K562 (cell line): ENCODE results near the gene CXCR3. TPM values are rescaled to one million over a fixed set of nuclear protein-coding genes. Genes with fewer than 3 reads are reported as not detected.
A peak's percentile ranks its signal among the peaks of the same experiment; 100 is the strongest.
"Not testable (repeated sequence)": the region's sequence is repeated elsewhere in the genome, so short reads cannot be mapped to it uniquely, and the experiment has no call there.

Source experiments
- ATAC-seq: fragments of 200-7000 bp; cut with Tn5 transposase; 3 replicates; pipeline ENCODE4 v1.9.1; 2020; ENCODE audit warnings: moderate library complexity
- BruUV-seq: library from RNA; stranded (reverse); fragments of 400-500 nt; replicated peaks from 2 replicates; lab custom pipeline; 2021; lab: Mats Ljungman, UMichigan
- CTCF ChIA-PET: fragments of 300-600 bp; formaldehyde crosslinking; extraction: SDS; loops from one replicate; lab custom pipeline; 2021; ENCODE audit warnings: low intra/inter-chr PET ratio; lab: Yijun Ruan, JAX
- POLR2A ChIA-PET: fragments of 300-600, 350-650 bp; sonication (Branson Sonifier 250); formaldehyde crosslinking; extraction: SDS; loops from one replicate; lab custom pipeline; 2021; ENCODE audit warnings: antibody characterized with exemption, inconsistent platforms; lab: Yijun Ruan, JAX
- DNase-seq, 4 experiments: peaks; one replicate each; pipeline versions ENCODE4 v3.0.0 to v3.0.0-alpha.2; 2011 to 2018; ENCODE audit warnings: low spot score in 3 of 4, mixed read lengths in 3 of 4; ENCODE audit errors: extremely low read depth in 1 of 4
- FAIRE-seq: peaks from 2 replicates; lab custom pipeline; 2011; peaks lifted over from hg19 to GRCh38; lab: Jason Lieb, UNC
- H2AFZ ChIP-seq: 2 replicates; pipeline ENCODE4 v1.6.0; 2011; ENCODE audit warnings: low read depth, low read length, control low read depth, inconsistent platforms
- H3K27ac ChIP-seq: fragments of 200-600 bp; 3 replicates; pipeline ENCODE4 v1.8.0; 2011; ENCODE audit warnings: low read depth, mild to moderate bottlenecking, control low read depth, inconsistent platforms, low read length, moderate library complexity, mixed read lengths; ENCODE audit errors: extremely low read depth
- H3K27me3 ChIP-seq, 2 experiments: fragments of 300-600 bp in 1 of 2; 2 replicates in 1 of 2; 3 replicates in 1 of 2; pipeline versions ENCODE4 v1.6.0 to v1.8.0; 2011; ENCODE audit warnings: inconsistent platforms in 2 of 2, low read length in 2 of 2, mild to moderate bottlenecking in 1 of 2, mixed read lengths in 1 of 2, moderate library complexity in 1 of 2; ENCODE audit not compliant: control insufficient read depth in 2 of 2, insufficient read depth in 2 of 2
- H3K36me3 ChIP-seq: fragments of 300-600 bp; 3 replicates; pipeline ENCODE4 v1.8.0; 2011; ENCODE audit warnings: mild to moderate bottlenecking, low read length, inconsistent platforms; ENCODE audit not compliant: control insufficient read depth, insufficient read depth
- H3K4me1 ChIP-seq, 2 experiments: fragments of 200-600 bp in 1 of 2; replicated peaks in 1 of 2; 2 replicates in 1 of 2; 3 replicates in 1 of 2; pipeline versions ENCODE4 v1.5.1 to v1.8.0; 2011; ENCODE audit warnings: inconsistent platforms in 2 of 2, low read length in 2 of 2, mild to moderate bottlenecking in 1 of 2, mixed read lengths in 1 of 2, moderate library complexity in 1 of 2; ENCODE audit not compliant: control insufficient read depth in 2 of 2, insufficient read depth in 2 of 2
- H3K4me2 ChIP-seq: 2 replicates; pipeline ENCODE4 v1.6.1; 2011; ENCODE audit warnings: low read length, control low read depth, inconsistent platforms, mixed read lengths; ENCODE audit not compliant: insufficient read depth
- H3K4me3 ChIP-seq: fragments of 200-600 bp; sonication (generic), shearing (Covaris generic); 2 replicates; pipeline ENCODE4 v1.5.1; 2016; ENCODE audit warnings: control low read depth, inconsistent platforms
- H3K79me2 ChIP-seq: fragments of 200-600 bp; 3 replicates; pipeline ENCODE4 v1.8.0; 2011; ENCODE audit warnings: low read length, inconsistent platforms; ENCODE audit not compliant: control insufficient read depth, insufficient read depth
- H3K9ac ChIP-seq, 2 experiments: 2 replicates each; pipeline versions ENCODE4 v1.6.0 to v1.6.1; 2011; ENCODE audit warnings: low read depth in 2 of 2, low read length in 2 of 2, control low read depth in 1 of 2, inconsistent platforms in 1 of 2, mild to moderate bottlenecking in 1 of 2, mixed read lengths in 1 of 2; ENCODE audit not compliant: insufficient read depth in 1 of 2
- H3K9me1 ChIP-seq: one replicate; pipeline ENCODE4 v1.6.0; 2011; ENCODE audit warnings: inconsistent platforms, mild to moderate bottlenecking, low read length, moderate library complexity; ENCODE audit not compliant: control insufficient read depth, insufficient read depth
- H3K9me3 ChIP-seq: replicated peaks from 2 replicates; pipeline ENCODE4 v1.5.1; 2011; ENCODE audit warnings: low read depth, low read length, inconsistent platforms; ENCODE audit not compliant: control insufficient read depth, insufficient read depth
- H4K20me1 ChIP-seq: replicated peaks from 2 replicates; pipeline ENCODE4 v1.6.1; 2011; ENCODE audit warnings: low read length, inconsistent platforms, mixed read lengths; ENCODE audit not compliant: control insufficient read depth, insufficient read depth
- CBFA2T2 ChIP-seq: fragments of 450-650 bp; conservative IDR thresholded peaks from 2 replicates; pipeline ENCODE4 v1.6.1; 2017; ENCODE audit warnings: mild to moderate bottlenecking
- CBX3 ChIP-seq, 2 experiments: IDR thresholded peaks; 1 replicate in 1 of 2; 2 replicates in 1 of 2; pipeline ENCODE4 v1.6.1; 2012; ENCODE audit warnings: inconsistent platforms in 2 of 2, low read length in 2 of 2, borderline replicate concordance in 1 of 2, control low read depth in 1 of 2
- CTCFL ChIP-seq: IDR thresholded peaks from 2 replicates; pipeline ENCODE4 v1.6.1; 2011; ENCODE audit warnings: borderline replicate concordance, low read depth, mild to moderate bottlenecking, moderate library complexity, low read length; ENCODE audit not compliant: insufficient read depth, poor library complexity, severe bottlenecking
- HNRNPUL1 ChIP-seq: fragments of 200-400 bp; formaldehyde crosslinking; IDR thresholded peaks from 2 replicates; pipeline ENCODE4 v1.6.1; 2017; ENCODE audit warnings: low read length
- MEIS2 ChIP-seq: fragments of 450-650 bp; IDR thresholded peaks from 2 replicates; pipeline ENCODE4 v1.6.1; 2014; ENCODE audit warnings: mild to moderate bottlenecking; ENCODE audit not compliant: partially characterized antibody
- NFRKB ChIP-seq: fragments of 450-650 bp; IDR thresholded peaks from 2 replicates; pipeline ENCODE4 v1.6.1; 2016; ENCODE audit warnings: low read depth
- NR4A1 ChIP-seq, 2 experiments: fragments of 250-450 bp in 1 of 2; fragments of 450-650 bp in 1 of 2; sonication (Bioruptor Pico) in 1 of 2; IDR thresholded peaks; 2 replicates each; pipeline versions ENCODE4 v1.4.0 to v1.6.1; 2016 to 2020; ENCODE audit warnings: mild to moderate bottlenecking in 2 of 2, missing compliant biosample characterization in 1 of 2, missing genetic modification characterization in 1 of 2, moderate library complexity in 1 of 2
- RAD21 ChIP-seq, 2 experiments: fragments of 250-450 bp in 1 of 2; fragments of 450-650 bp in 1 of 2; sonication (Bioruptor Pico) in 1 of 2; formaldehyde crosslinking in 1 of 2; IDR thresholded peaks in 1 of 2; conservative IDR thresholded peaks in 1 of 2; 2 replicates each; pipeline versions ENCODE4 v1.4.0 to v1.8.0; 2020 to 2022; ENCODE audit warnings: mild to moderate bottlenecking in 2 of 2, moderate library complexity in 1 of 2
- SMC3 ChIP-seq: conservative IDR thresholded peaks from 2 replicates; pipeline ENCODE4 v1.6.1; 2011; ENCODE audit warnings: low read depth, low read length, improper control_type of control experiment; ENCODE audit not compliant: insufficient read depth
- STAG1 ChIP-seq: sonication (generic); formaldehyde crosslinking; IDR thresholded peaks from 2 replicates; pipeline ENCODE4 v1.5.0; 2020; ENCODE audit warnings: missing genetic modification reagents, borderline replicate concordance
- ZFP36 ChIP-seq: fragments of 150-350 bp; IDR thresholded peaks from 2 replicates; pipeline ENCODE4 v1.6.1; 2018; ENCODE audit warnings: low read length, low read depth; ENCODE audit not compliant: partially characterized antibody
- WGBS: fragments of 100-300 bp; shearing (Covaris generic); methylation state at CpG from one replicate; pipeline ENCODE4 v1.1.6; 2016; ENCODE audit warnings: low coverage, mixed read lengths; ENCODE audit not compliant: insufficient coverage; ENCODE audit errors: missing lambda C conversion rate; 5-methylcytosine and 5-hydroxymethylcytosine counted together
- in situ Hi-C: fragments of 300-500 bp; cut with MboI; formaldehyde crosslinking; loops from 4 replicates; pipeline ENCODE4 v1.15.0; 2018; ENCODE audit warnings: inconsistent platforms, mixed read lengths
- intact Hi-C: fragments of 100-400 bp; cut with micrococcal nuclease; formaldehyde crosslinking; loops from 2 replicates; pipeline ENCODE4 v1.14.2; 2022
- polyA plus RNA-seq, 8 experiments: library from polyadenylated mRNA; depleted of rRNA in 4 of 8; stranded (reverse) in 5 of 8; unstranded in 3 of 8; fragments of >200 nt; fragmentation: Nextera tagmentation in 2 of 8; fragmentation: Illumina TruSeq in 1 of 8; extraction: Ambion mirVana in 2 of 8; extraction: Trizol in 1 of 8; gene quantifications; 2 replicates each; pipeline versions ENCODE4 v1.2.1 to v1.2.3, GENCODE V29; 2011 to 2014; ENCODE audit warnings: inconsistent platforms in 1 of 8, missing spikeins in 1 of 8
- total RNA-seq, 7 experiments: library from RNA; depleted of rRNA in 6 of 7; stranded (reverse); fragments of >200 nt in 6 of 7; fragmentation: Illumina TruSeq in 2 of 7; extraction: Trizol in 2 of 7; gene quantifications; 2 replicates each; pipeline versions ENCODE4 v1.2.1 to v1.2.3, GENCODE V29; 2011 to 2021; ENCODE audit warnings: low replicate concordance in 1 of 7
- TF ChIP-seq, protein P1 (sequence below), 3 experiments: IDR thresholded peaks in 2 of 3; conservative IDR thresholded peaks in 1 of 3; 2 replicates each; pipeline ENCODE4 v1.5.1; 2011 to 2012; ENCODE audit warnings: low read length in 3 of 3, mild to moderate bottlenecking in 3 of 3, control low read depth in 2 of 3, improper control_type of control experiment in 1 of 3, inconsistent platforms in 1 of 3, low read depth in 1 of 3, mixed read lengths in 1 of 3, moderate library complexity in 1 of 3; ENCODE audit not compliant: insufficient read depth in 2 of 3

CXCR3 gene
- total and polyA plus RNA-seq, 9 of the 15 experiments (the other 6 are each of a cell fraction or from before 2014, with no cell fraction given): not detected

DNA sequence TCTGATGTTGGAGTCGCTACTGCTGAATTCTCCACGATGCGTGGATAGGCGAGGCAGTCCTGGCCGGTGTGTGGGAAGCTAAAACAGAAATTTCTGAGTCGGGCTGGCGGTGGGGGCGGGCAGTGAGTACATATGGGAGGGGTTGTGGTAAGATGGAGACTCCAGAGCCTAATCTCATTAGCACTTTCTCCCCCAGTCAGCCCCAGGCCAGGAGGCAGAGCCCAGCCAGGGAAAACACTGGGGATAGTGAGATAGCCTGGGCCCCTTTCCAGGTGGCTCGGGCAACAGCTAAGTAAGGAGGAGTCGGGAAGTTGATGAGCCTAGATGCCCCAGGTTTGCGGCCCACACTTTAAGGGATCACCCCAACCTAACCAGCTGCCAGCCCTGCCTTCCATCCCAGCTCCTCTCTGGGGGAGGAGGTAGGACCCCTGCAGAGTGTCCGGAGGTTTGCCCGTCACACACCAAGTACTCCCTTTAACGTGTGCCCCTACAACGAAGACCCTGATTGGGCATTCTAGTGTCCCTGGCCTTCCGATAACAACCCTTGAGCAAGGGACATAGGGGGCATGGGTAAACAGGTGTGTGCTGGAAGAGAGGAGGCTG lies 46.7 kb upstream of the CXCR3 start (continued):
- TF ChIP-seq ZFP36: no peak
- TF ChIP-seq CBX3 (IDR thresholded peaks at IDR 0.05; ENCODE audit: borderline replicate concordance in 1 of 2, low read length in 2 of 2): no peak
- TF ChIP-seq CBFA2T2: no peak
- TF ChIP-seq MEIS2: no peak
- no peak for TF ChIP-seq NFRKB
- no peak for TF ChIP-seq HNRNPUL1
- TF ChIP-seq NR4A1 (CRISPR knock-in tag; IDR thresholded peaks at IDR 0.05): no peak
- no peak for TF ChIP-seq NR4A1 (tag; IDR thresholded peaks at IDR 0.05)
- TF ChIP-seq, all 486 proteins: peak for 0

DNA sequence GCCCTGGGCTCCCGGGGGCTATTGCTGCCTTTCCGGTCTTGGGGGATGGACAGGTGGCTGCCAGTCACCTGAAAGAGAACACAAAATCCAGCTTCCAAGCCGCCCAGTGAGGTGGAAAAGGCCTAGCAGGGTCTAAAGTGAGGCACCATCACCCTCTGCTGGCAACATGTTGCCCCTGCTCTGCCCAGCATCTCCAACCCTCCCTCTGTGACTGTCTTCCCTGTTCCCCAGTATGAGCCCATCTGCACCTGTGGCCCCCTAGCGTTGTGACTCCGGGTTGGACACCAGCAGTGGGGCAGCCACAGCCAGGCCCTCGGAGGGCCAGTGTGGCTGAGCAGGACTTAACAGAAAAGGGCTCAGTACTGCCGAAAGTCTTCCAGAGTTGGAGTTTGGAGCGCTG lies 45.9 kb upstream of the CXCR3 start:
- intact Hi-C loops, BruUV-seq, H3K36me3 ChIP-seq, H3K9me3 ChIP-seq, H3K9ac ChIP-seq, H3K4me2 ChIP-seq, H2AFZ ChIP-seq, H3K9me1 ChIP-seq, H3K79me2 ChIP-seq, H3K27ac ChIP-seq, CTCF ChIA-PET, H3K4me3 ChIP-seq, H4K20me1 ChIP-seq: not testable (repeated sequence)
- Histone ChIP-seq H3K4me1 (peaks cover 0 to 16% of the 10 kb centered on the region in 2 experiments; a peak in 3 of 5 replicates), H3K27me3 (peaks cover 5 to 32% of the 10 kb centered on the region in 2 experiments; a peak in 3 of 5 replicates)
- ATAC-seq: peak; percentile 90
- peak; percentile 56 for FAIRE-seq
- DNase-seq: peak; percentile 35 to 47 (median 42)
- 5% methylated on average over 4 of the region's 8 CpGs for WGBS
- TF ChIP-seq, protein P1, sequence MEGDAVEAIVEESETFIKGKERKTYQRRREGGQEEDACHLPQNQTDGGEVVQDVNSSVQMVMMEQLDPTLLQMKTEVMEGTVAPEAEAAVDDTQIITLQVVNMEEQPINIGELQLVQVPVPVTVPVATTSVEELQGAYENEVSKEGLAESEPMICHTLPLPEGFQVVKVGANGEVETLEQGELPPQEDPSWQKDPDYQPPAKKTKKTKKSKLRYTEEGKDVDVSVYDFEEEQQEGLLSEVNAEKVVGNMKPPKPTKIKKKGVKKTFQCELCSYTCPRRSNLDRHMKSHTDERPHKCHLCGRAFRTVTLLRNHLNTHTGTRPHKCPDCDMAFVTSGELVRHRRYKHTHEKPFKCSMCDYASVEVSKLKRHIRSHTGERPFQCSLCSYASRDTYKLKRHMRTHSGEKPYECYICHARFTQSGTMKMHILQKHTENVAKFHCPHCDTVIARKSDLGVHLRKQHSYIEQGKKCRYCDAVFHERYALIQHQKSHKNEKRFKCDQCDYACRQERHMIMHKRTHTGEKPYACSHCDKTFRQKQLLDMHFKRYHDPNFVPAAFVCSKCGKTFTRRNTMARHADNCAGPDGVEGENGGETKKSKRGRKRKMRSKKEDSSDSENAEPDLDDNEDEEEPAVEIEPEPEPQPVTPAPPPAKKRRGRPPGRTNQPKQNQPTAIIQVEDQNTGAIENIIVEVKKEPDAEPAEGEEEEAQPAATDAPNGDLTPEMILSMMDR (IDR thresholded peaks at IDR 0.05 in 2 of 3, conservative IDR thresholded peaks at IDR 0.05 in 1 of 3; ENCODE audit: insufficient read depth in 2 of 3, low read depth in 1 of 3, low read length in 3 of 3): peak; percentile 48 to 62 (median 53)
- TF ChIP-seq CTCFL (peak; percentile 63), STAG1 (CRISPR knock-in tag) (peak; percentile 68; the same call in 1 of the 2 replicates), RAD21 (CRISPR knock-in tag; conservative IDR thresholded peaks at IDR 0.05 in 1 of 2, IDR thresholded peaks at IDR 0.05 in 1 of 2) (peak in 1 of 2 experiments; percentile 59; a peak in 2 of 4 replicates), SMC3 (peak; percentile 38; the same call in 1 of the 2 replicates)
- POLR2A ChIA-PET: interaction anchor here (0.6 kb wide), 1 partner anchor 41 kb away, joined by 4 read pairs; no protein-coding TSS in a partner anchor
- in situ Hi-C loops: loop anchor here (25.0 kb wide), 1 partner anchor 198 kb away; no protein-coding TSS in a partner anchor
